ENCODE results near the gene MEI1. TPM values are rescaled to one million over a fixed set of nuclear protein-coding genes. Genes with fewer than 3 reads are reported as not detected.

The MEI1 gene
- total RNA-seq, 1 experiment from 2014 or later = 0.20 TPM

GRCh38 chr22:41780746-41781505 is 81.6 kb downstream of the MEI1 start:
- no CpG with 5 or more reads among the region's 11 CpGs for WGBS (ENCODE audit: extremely low coverage, insufficient read length, low lambda C conversion rate)
- no peak overlapping the region for H2BK20ac ChIP-seq (ENCODE audit: low read depth, low read length, poor library complexity, severe bottlenecking)
- DNase-seq = no peak
- Mint-ChIP-seq H3K27ac (no peak overlapping the region), H3K4me1 (peaks cover 8 to 9% of the 10 kb centered on the region in 2 experiments; a peak in 3 of 4 replicates), H3K27me3 (ENCODE audit: low read depth) (peaks cover 8% of the 10 kb centered on the region), H3K36me3 (ENCODE audit: insufficient read depth in 1 of 3, low read depth in 3 of 3) (no peaks in the 10 kb centered on the region), H3K9me3 (no peaks in the 10 kb centered on the region), H3K4me3 (no peak overlapping the region)
- no peak overlapping the region for H2AFZ ChIP-seq (ENCODE audit: low read length)
- H3K9me3 ChIP-seq (ENCODE audit: control insufficient read depth, low read depth, low read length) = no peaks in the 10 kb centered on the region
- H2BK15ac ChIP-seq (ENCODE audit: low read depth, low read length) = no peak overlapping the region
- no peak for TF ChIP-seq CTCF (conservative IDR thresholded peaks at IDR 0.05)
- H3K79me2 ChIP-seq (ENCODE audit: insufficient read depth, low read length) = no peaks in the 10 kb centered on the region
- no peak overlapping the region for H3K14ac ChIP-seq (ENCODE audit: insufficient read depth, low read length)
- H3K23ac ChIP-seq (ENCODE audit: insufficient read length, low read depth, low read length) = no peak overlapping the region
- H2BK120ac ChIP-seq (ENCODE audit: low read depth, low read length, poor library complexity, severe bottlenecking) = no peak overlapping the region
- no peak overlapping the region for H2BK5ac ChIP-seq (ENCODE audit: insufficient read length, low read length)
- no peak overlapping the region for H3K4ac ChIP-seq (ENCODE audit: low read depth, low read length)
- no peak overlapping the region for H2AK5ac ChIP-seq (ENCODE audit: insufficient read length, low read length)
- H3T11ph ChIP-seq (ENCODE audit: low read length) = no peak overlapping the region
- H3K79me1 ChIP-seq (ENCODE audit: insufficient read depth, low read depth, low read length, poor library complexity, severe bottlenecking) = no peaks in the 10 kb centered on the region
- H4K5ac ChIP-seq (ENCODE audit: insufficient read length, low read depth, low read length) = no peak overlapping the region
- H2BK12ac ChIP-seq (ENCODE audit: insufficient read length, low read depth, low read length) = no peak overlapping the region
- H3K56ac ChIP-seq (ENCODE audit: insufficient read length, low read depth, low read length) = no peak overlapping the region
- no peaks in the 10 kb centered on the region for H3K27me3 ChIP-seq (ENCODE audit: insufficient read depth, low read length)
- no peak overlapping the region for H3K27ac ChIP-seq (ENCODE audit: insufficient read length, low read depth, low read length)
- no peaks in the 10 kb centered on the region for H4K20me1 ChIP-seq (ENCODE audit: control insufficient read depth, insufficient read depth, insufficient read length)
- no peak overlapping the region for H3K18ac ChIP-seq (ENCODE audit: insufficient read length, low read depth, low read length)
- H3K4me2 ChIP-seq (ENCODE audit: insufficient read depth, insufficient read length, low read length) = no peak overlapping the region
- H4K8ac ChIP-seq (replicated peaks; ENCODE audit: insufficient read length, low read depth, low read length) = no peak overlapping the region
- H4K91ac ChIP-seq (ENCODE audit: insufficient read length, low read depth, low read length) = no peak overlapping the region
- no peak overlapping the region for H3K9ac ChIP-seq (ENCODE audit: extremely low read depth, insufficient read length, low read length)
- H3K4me1 ChIP-seq (ENCODE audit: insufficient read depth, low read length) = no peaks in the 10 kb centered on the region; the same call in 1 of the 2 replicates
- no peaks in the 10 kb centered on the region for H3K23me2 ChIP-seq (ENCODE audit: insufficient read length, low read depth, low read length, poor library complexity, severe bottlenecking)

All from H9 (cell line).